Renal pelvis (tissue), 4 donors: ENCODE results near the gene GTSE1. TPM values are rescaled to one million over a fixed set of nuclear protein-coding genes. Genes with fewer than 3 reads are reported as not detected.
A peak's percentile ranks its signal among the peaks of the same experiment; 100 is the strongest.

Experiments used
- DNase-seq: peaks from one replicate; pipeline ENCODE4 v3.0.0-alpha.2; 2013
- polyA plus RNA-seq, 3 donors: library from polyadenylated mRNA; unstranded; fragments of 120-200 nt; gene quantifications; one replicate each; pipeline ENCODE4 v1.2.1, GENCODE V29; 2013; ENCODE audit not compliant: insufficient read length in 3 of 3

The GTSE1 gene
- polyA plus RNA-seq, 3 donors: 18.4 to 22.9 (median 18.6) TPM

DNA sequence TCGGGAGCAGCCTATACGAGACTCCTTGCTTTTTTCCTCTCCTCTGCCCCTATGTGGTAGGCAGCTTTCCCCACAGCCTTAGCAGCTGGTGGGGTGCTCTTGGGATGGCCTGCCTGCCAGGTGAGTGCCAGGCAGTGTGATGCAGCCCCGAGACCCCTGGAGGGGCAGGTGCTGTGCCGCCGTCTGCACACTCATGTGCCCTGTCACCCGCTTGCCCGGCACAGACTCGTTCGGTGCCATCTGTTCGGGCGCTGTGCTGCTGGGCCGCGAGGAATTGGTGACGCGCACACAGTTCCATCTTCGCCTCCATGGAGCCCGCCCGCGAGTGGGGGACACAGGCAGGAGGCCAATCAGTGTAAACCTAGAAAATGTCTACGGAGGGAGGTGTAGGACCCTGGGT is 54.0 kb downstream of the GTSE1 start:
- no peak for DNase-seq

DNA sequence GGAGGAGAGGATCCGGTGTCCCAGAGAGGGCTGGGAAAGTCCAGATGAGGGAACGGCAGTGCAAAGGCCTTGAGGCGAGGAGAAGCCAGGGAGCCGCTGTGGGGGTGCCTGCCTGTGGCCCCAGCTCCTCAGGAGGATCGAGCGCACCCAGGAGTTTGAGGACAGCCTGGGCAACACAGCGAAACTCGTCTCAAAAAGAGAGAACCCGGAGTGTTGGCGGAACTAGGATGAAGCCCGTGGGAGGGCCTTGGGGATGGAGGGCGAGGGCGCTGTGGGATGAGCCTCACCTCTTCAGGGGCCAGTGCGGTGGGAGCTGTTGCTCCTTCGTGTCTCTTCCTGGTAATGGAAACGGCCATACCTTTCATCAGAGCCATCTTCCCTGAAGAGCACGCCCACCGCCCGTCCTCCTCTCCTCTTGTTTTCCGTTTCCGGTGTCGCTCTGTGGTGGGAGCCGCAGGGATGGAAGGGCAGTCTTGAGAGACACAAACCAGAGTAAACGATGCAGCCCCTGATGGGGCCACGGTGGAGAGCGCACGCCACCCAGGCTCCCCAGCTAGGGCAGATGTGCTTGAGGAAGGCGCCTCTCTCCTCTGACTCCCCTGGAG is 54.6 kb downstream of the GTSE1 start:
- no peak for DNase-seq

DNA sequence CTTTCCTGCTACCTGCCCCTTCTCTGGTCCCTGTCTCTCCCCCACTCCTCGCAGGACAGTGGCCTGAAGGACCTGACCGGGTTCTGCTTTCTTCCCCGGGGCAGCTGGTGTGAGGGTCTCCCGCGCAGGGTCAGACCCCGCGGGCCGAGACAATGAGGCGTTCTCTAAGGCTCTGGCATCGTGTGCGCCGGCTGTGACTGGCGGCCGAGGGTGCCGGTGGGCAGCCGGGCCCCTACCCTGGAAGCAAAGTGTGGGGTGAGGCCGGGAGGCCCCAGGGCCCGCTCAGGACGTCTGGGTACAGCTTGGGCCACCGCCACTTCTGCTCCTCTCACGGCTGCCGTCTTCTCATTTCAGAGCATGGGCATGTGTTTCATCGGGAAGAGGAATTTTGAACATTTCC is 55.1 kb downstream of the GTSE1 start:
- no peak for DNase-seq

DNA sequence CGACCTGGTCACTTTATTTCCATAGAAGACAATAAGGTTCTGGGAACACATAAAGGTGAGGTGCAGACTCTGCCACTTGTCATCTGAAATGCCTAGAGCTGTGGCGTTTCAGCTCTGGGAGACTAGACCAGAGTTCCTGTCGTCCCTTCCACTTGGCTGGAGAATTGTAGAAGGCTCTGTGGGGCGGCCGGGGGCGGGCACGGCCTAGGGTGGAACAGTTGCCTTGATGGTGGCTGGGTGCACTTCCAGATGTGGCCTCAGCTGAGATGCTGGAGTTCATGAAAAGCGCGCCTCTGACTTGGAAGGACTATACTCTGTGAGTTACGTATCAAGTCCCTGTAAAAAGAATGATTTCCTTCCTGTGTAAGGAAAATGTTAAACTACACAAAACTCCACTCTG is 55.6 kb downstream of the GTSE1 start:
- no peak for DNase-seq

DNA sequence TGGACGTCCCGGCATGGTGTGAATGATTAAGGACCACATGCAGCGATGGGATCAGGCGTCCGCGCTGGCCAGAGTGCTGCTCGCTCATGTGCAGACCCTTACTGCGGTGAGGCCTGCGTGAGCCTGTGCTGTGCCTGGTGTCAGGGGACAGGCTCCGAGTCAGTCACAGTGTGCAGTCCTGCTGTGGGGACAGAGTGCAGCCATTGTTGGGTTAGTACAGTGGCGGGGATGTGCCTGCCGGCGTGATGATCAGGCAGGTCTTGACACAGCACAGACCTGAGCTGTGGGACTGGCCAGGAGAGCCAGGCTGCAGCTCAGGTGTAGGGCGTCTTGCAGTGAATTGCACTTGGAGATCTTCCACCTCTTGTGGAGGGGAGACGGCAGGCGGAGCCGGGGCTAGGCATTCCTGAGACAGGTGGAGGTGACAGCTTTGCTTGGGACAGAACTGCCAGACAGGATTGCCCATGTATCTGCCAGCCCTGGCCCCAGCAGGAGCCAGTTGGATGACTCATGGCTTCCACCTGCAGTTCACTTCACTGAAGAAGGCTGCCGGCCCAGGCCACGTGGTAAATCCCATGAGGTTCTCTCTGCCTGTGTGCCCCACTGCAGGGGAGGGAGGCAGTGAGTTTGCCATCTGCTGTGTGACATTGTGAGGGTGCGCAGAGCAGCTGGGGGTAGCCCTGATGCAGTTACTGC is 56.2 kb downstream of the GTSE1 start:
- DNase-seq: no peak

DNA sequence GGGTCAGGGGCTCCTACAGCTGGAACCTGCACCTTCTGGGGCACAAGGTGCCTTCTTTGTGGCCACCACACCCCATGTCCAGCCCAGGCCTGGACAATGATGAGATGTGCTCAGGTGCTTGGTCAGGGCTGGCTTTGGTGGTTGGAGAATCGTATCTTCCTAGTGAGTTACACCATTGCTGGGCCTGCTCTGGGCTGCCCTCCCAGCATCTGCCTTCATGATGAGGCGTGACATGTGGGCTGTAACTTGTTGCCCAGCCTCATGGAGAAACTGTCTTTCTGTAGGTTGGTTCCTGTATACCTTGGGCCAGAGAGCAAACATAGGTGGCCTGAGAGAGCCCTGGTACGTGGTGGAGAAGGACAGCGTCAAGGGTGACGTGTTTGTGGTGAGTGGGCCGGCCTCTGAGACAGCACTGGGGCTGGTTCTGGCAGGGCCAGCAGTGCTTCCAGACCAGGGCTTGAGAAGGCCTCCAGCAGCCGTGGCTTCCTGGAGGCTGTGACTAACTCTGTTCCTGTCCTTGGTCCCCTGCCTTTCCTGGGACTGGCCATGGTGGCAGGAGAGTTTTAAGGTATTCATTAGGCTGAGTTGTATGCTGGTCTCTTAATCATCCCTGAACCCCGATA is 56.9 kb downstream of the GTSE1 start:
- no peak for DNase-seq

DNA sequence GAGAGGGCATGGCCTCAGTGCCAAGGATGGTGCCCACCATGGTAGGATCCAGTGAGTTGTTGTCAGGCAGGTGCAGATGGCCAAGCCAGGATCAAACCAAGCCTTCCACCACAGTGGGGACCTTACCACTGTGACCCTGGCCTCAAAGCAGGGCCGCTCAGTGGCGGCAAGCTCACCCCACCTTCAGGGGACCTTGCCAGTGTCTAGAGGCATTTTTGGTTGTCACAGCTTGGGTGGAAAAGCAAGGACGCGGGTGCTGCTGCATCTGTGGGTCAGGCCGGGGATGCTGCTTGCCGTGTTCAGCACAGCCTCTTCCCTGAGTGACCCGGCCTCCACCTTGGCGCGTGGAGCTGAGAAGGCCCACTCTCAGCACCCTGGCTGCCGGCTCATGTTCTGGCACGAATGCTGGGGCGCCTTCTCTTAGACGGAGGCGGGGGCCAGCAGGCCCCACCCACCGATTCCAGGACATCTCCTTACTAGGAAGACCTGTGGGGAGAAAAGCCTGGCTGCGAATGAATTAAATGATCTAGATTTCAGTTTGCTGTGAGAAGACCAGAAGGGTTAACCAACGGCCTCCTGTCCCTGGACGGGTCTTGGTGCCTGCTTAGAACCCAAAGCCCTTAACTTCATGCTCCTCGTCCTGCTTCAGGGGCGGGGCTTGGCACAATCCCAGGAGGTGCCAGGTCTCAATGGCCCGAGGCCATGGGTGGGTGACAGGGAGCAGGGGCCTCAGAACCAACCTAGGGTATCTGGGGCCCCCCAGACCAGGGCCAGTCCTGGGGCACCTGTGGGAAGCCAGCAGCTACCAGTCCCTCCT is 57.7 kb downstream of the GTSE1 start:
- DNase-seq: no peak

DNA sequence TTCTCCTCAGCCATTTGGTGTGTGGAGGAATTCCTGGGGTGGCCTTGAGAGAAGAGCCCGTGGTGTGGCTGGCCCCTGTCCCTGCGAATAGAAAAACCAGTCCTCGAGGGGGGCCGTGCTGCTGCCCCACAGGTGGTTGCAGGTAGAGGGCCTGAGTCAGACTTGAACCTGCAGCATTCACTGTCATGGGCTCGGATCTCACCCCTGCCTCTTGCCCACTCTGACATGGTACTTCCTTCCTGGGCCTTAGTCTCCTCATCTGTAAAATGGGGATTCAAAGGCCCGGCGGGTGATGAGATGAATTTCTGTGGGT is 58.3 kb downstream of the GTSE1 start:
- DNase-seq: no peak

DNA sequence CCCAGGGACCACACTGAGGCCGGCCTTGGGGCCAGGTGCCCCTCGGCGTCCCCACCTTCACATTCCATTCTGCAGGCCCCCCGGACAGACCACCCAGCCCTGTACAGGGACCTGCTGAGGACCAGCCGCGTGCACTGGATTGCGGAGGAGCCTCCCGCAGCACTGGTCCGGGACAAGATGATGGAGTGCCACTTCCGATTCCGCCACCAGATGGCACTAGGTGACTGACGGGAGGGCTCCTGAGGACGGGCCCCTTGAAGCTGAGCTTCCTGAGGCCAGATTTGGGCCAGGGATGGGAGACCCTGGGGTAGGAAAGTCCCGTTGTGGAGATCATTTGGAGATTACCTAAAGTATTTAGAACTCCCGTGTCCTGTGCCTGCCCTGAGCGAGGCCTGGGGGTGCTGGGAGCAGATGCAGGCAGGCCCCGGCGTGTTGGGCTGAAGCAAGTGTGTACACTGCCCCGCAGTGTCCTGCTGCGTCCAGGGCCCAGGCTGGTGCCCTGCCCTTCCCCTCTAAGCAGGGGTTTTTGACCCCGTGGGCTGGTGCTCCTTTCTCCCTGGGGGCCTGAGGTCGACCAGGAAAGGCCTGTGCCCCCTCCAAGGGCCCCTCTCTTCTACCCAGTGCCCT is 58.8 kb downstream of the GTSE1 start:
- peak; percentile 66 for DNase-seq

DNA sequence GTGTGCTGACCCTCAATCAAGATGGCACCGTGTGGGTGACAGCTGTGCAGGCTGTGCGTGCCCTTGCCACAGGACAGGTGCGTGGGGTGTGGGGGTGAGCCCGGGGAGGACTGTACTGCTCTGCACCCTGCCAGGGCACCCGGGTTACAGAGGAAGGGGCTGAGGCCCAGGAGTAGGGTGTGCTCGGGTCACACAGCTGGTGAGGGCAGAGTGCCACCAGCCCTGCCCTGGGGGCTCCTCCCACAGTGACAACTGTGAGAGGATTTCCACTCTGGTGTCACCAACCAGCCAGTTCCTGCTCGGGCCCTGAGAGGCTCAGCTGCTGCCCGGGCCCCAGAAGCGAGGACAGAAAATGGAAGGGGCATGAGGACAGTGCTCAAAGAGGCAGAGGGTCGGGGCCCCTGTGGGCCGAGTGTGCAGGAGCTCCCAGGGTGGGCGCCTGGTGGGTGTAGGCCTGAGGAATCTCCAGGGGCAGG is 59.4 kb downstream of the GTSE1 start:
- no peak for DNase-seq

DNA sequence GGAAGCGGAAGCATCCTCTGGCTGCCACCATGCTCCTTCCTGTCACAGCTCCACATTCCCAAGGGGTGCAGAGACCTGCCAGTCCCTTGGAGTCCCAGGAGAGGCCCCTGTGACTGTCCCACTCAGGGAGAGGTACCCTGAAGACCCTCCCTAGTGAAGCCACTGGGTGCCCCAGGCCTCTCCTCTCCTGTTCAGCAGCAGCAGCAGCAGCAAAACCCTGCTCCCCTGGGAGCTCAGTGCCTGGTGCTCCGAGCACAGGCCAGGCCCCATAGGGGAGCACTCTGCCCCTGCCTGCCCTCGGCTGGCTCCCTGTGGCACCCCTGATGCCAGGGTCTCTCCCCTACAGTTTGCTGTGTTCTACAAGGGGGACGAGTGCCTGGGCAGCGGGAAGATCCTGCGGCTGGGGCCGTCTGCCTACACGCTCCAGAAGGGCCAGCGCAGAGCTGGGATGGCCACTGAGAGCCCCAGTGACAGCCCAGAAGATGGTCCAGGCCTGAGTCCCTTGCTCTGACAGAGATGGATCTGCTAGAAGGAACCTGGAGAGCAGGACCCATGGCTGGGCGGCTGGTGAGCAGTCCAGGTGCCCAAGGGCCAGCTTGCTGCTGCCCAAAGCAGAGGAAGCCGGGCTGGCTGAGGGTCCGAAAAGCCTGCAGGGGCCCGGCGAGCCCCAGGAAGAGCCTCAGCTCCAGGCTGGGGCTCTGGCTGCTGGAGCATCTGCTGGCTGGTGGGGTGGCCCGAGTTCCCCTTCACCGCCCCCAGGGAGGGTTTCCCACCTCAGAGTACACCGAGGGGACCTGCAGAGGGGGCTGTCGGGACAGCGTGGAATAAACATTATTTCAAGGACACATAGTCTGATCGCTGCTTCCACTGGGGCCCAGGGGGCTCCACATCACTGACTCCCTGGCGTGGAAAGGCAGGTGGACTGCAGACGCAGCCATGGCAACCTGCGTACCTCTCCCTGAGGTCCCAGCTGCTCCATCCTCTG is 60.1 kb downstream of the GTSE1 start:
- no peak for DNase-seq

DNA sequence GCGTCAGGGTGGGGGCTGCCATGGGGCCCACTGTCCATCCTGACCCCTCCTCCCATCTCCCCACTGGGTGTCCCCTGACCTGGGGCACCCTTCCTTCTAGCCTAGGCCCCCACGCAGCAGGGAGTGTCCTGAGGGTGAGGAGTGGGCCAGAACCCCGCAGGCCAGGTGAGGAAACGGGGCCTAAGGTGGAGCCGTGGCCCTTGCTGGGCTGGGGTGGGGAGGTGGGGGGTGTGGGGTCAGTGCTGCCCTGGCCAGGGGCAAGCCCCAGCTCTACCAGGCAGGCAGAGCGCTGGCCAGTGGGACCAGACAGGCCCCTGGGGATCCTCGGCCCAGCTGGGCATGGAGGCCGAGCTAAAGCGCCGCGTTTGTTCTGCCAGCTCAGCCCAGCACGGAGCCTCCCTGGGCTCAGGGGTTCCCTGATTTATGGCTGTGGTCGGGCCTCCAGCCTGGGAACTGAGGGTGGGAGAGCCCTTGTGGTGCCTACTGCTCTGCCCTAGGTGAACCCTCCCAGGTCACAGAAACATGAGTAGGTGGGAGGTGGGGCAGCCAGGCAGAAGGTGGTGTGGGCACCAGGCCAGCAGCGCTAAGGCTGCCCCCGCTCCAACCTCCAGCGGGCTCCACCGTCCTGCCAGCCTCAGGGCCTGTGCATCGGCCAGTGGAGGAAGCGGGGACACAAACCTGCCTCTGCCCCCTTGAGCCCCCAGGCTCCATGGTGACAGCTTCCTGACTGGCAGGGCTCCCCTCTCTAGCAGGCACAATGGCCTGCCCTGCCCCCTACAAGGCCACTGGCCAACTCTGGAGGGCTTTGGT is 61.2 kb downstream of the GTSE1 start:
- peak; percentile 49 for DNase-seq

DNA sequence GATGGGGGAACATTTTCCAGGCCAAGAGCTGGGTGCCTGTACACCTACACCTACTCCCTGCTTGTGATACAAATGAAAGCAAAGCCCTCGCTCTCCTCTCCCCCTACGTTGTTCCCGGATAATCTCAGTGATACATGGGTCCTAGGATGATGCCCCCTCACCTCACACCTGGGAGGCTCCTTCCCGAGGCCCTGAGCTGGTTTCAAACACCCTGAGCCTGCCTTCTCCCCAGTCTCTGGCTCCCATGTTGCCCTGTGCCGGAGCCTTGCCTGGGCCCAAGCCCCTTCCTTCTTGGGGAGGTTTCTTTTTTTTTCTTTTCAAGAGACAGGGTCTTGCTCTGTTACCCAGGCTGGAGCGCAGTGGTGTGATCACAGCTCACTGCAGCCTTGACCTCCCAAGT is 62.1 kb downstream of the GTSE1 start:
- DNase-seq: no peak

DNA sequence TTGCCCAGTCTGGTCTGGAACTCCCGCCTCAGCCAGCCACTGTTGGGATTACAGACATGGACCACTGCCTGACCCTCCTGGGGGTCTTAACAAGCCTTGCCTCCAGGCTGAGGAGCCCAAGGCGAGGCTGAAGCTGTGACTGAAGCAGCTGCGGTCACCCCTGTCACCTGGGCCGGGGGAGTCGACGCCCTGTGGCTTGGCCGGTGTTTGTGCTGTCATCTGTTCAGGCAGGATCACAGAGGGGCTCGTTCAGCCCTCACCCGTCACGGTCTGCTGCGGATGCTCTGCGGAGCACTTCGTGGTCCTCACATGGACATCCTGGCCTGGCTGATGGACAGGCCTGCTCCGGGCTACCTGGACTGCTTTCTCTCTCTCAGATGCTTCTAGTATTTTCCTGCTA is 62.7 kb downstream of the GTSE1 start:
- DNase-seq: no peak

DNA sequence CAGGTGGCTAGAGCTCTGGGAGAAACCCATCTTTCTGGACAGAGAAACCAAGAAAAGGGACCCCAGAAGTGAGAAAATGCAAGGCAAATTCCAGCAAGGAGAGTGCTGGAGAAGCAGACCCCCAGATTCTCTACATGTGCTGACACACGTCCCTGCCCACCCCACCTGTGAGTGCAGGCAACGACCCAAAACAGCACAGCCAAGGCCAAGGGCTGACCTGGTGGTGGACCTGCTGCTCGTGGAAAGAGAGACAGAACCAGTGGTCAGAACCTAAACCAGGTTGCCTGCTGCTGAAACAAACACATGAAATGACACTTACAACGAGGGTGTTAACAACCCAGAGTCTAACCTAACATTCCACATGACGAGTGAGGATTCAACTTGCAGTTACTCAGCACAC is 63.4 kb downstream of the GTSE1 start:
- DNase-seq: no peak

DNA sequence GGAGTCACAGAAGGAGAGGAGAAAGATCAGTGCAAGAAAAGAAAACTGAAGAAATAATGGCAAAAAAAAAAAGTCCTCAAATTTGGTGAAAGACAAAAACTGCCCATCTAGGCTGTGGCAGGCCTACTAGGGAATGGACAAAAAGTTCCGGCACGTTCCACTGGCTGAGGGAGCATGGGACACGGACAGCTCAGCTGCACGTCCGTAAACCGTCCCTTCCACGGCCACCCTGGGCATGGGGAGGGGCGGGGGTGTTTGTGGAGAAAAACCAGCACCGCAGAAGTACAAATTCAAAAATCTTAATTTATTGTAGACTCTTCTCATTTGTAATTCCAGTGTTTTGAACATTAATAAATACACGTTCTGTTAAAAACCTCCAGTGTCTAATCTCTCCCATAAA is 64.2 kb downstream of the GTSE1 start:
- no peak for DNase-seq

DNA sequence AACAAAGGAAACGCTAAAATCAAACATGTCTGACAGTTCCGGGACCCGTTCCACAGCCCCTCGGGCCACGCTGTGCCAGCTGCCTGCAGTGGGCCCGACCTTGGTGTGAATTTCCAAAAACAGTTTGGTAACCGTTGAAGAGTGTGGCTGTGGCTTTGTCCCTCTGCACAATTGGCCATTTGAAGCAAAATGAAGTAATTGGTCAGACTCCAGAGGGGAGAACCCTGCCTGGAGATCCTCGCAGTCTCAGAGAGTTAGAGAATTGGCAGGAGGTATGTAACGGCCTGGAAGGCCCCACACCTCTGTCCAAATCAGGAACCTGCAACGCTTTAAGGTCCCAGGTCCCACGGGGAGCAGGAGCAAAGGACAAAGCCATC is 65.1 kb downstream of the GTSE1 start:
- no peak for DNase-seq

DNA sequence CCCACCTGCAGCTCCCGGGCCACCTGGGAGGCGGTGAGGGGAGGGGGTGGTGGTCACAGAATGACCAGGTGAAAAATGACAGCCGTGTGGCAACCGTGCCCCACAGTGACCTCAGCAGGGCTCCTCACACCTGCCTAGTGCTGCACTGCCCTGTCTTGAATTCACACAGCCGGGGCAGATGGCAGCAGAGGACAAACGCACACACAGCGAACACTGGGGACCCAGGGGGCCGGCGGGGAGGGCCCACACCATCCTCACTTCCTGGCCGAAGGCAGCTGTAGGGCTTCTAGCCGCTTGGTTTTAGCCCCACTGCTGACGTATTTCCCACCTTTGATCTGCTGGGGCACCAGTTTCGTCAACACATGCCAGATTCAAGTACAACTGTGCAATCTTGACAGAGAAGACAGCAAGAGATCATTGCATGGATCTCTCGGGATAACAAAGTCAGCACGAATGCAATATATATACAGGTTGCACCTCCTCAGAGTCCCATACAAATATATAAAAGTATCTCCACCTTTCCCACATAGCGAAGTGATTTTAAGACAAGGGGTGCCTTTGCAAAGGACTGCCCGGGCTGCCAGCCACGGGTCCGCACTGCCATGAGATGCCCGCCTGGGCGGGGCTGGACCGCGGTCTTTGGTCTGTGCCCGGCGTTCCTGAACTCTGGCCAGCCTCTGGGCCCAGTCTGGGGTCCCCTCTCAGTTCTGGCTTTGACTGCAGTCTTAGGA is 65.7 kb downstream of the GTSE1 start:
- no peak for DNase-seq

DNA sequence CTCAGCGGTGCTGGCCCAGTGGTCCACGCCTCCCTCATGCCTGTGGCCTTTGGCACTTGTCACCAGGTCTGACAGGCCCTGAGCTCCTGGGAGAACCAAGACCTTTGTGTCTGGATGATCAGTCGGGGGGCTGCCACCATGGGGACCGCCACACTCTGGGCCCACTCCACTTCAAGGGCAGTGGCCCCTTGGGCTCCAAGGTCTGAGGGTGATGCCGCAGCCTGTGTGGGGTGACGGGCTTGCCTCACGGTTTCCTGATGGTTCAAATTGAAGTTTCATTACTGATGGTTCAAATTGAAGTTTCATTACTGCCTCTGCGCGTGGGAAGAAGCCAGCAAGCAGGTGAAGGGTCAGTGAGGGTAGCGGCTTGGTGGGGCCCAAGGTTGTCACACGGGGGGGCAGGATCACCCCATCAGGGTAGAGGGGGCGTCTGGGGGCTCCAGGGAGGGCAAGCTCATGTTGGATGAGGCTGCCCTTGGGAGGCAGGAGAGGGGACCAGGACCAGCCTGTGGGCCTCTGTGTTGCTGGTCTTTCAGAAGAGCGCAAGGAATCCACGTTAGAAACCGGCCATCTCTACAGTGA is 66.4 kb downstream of the GTSE1 start:
- no peak for DNase-seq
